WI38 (cell line): ENCODE measurements around the gene PREX1.

Source experiments
- H3K4me3 ChIP-seq: 2 replicates; pipeline ENCODE4 v1.5.1; 2011; ENCODE audit warnings: low read depth, mild to moderate bottlenecking, control low read depth, low read length
- CTCF ChIP-seq: IDR thresholded peaks from 2 replicates; pipeline ENCODE4 v1.5.1; 2012; ENCODE audit warnings: low read depth, mild to moderate bottlenecking, control low read depth, low read length

Gene PREX1

GRCh38 chr20:48749437-48749836 is 78.4 kb downstream of the PREX1 start:
- TF ChIP-seq CTCF: no peak
- H3K4me3 ChIP-seq: no peak overlapping the region

GRCh38 chr20:48748556-48748955 is 79.2 kb downstream of the PREX1 start:
- H3K4me3 ChIP-seq: no peak overlapping the region
- no peak for TF ChIP-seq CTCF

DNA sequence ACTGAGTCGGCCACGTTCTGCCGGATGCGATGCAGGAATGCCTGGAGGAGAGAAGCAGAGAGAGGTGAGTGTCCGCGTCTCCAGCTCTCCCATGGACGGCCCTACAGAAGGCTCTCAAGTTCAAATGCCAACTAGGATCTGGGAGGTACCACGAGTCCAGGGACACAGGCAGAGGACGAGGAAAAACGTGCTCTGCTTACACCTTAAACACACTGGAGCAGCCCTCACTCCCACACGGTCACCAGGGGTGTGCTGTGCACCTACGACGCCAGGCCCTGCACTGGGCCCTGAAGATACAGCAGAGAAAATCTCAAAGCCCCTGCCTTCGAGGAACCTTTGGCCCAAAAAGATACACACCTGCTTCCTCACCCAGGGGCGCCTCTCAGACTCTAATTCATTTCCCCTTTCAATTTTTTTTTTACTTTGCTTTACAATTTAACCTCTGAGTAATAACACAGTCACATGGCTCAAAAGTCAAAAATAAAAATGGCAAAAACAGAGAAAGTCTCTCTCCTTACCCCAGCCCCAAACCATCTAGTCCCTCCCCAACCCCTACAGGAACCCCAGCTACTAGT is 79.9 kb downstream of the PREX1 start:
- no peak for TF ChIP-seq CTCF

DNA sequence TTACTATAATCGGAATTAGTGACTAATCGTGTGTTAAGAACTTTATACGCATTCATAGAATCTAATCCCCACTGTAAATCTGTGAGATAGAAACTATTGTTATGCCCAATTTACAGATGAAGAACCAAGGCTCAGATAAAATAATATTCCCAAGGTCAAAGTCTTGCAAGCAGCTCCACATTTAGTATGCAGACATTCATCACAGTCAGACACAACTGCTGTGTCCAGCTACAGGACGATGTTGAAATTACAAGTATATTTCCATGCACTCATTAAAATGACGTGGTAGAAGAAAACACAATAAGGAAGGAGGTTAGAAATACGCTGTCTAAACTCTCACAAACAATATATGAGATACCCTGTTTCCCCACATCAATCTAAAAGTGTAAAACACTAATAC is 82.5 kb downstream of the PREX1 start:
- no peak for TF ChIP-seq CTCF
- no peak overlapping the region for H3K4me3 ChIP-seq

More for the DNA sequence above, 79.9 kb downstream of the PREX1 start:
- no peak overlapping the region for H3K4me3 ChIP-seq

DNA sequence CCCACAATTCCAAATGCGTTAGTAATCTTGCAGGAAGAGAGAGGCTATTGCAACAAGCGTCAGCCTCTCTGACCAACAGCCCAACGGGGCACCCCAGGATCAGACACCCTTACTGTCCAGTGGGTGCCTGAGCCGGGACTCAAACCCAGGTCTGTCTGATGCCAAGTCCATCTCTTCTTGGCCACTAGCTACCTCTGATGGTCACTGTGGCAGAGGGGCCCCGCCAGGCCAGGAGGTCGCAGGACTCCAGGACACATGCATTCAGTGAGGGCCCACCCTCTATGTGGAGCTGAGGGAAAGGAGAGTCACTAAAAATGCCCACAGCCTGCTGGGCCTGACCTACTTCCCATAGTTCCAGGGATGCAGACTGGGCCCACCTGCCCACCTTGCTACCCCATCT is 83.3 kb downstream of the PREX1 start:
- TF ChIP-seq CTCF: no peak
- H3K4me3 ChIP-seq: no peak overlapping the region

DNA sequence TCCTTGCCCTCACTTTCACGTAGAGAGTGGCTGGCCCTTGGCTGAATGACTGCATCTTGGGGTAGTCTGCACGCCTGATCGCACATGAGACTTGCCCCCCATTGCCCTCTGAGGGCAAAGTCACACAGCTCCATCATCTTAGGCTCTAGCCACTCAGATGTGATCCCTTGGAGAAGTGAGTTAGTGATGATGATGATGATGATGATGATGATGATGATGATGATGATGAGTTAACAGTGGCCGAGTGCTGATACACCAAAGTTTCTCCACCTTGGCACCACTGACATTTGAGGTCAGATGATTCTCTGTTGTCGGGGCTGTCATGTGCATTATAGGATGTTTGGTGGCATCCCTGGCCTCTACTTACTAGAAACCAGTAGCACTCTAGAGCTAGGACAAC is 84.0 kb downstream of the PREX1 start:
- no peak for TF ChIP-seq CTCF

DNA sequence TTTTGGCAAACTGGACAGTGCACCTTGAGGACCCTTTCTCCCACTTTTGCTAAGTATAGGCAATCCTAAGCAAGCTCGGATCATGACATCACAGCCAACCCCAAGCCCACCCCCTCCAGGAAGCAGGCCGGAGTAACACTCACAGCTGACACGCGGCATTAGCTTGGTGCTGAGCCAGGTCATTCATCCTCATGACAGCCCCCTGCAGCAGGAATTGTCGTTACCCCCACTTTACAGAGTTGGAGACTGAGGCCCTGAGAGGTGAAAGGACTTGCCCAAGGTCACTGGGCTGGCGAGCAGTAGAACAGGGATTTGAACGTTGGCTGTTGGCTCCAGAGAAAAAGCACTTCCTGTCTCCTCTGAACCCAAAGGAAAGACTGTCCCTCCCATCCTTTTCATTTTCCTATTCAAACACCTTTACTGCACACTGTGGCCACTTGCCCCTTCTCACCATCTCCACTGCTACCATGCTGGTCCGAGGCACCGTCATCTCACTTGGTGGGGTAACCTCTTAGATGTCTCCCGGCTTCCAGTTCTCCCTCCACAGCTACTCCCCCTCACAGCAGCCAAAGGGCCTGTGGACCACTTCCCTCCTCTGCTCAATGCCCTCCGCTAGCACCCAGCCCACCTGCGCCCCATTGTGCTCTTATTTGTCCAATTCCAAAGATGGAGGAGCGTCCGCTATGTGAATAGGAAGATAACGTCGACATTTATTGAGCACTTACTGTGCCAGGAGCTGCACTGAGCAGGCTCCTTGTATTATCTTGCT is 84.7 kb downstream of the PREX1 start:
- no peak overlapping the region for H3K4me3 ChIP-seq

More for the DNA sequence above, 84.0 kb downstream of the PREX1 start:
- no peak overlapping the region for H3K4me3 ChIP-seq

More for the DNA sequence above, 84.7 kb downstream of the PREX1 start:
- TF ChIP-seq CTCF: no peak
